GM19468 (cell line): ENCODE results near the gene LCP2.
A peak's percentile ranks its signal among the peaks of the same experiment; 100 is the strongest.

Experiments used
- ATAC-seq: cut with Tn5 transposase; IDR thresholded peaks from one replicate; pipeline ENCODE4 v1.9.1; 2021; ENCODE audit warnings: mild to moderate bottlenecking, moderate library complexity, moderate number of reproducible peaks; ENCODE audit not compliant: unreplicated experiment; ENCODE audit errors: extremely low read depth

The LCP2 gene

GRCh38 chr5:170317499-170317898, 19.9 kb upstream of the LCP2 start:
- ATAC-seq: no peak

- no peak for ATAC-seq
Measured at GRCh38 chr5:170316937-170317336, 19.4 kb upstream of the LCP2 start.

- ATAC-seq: no peak
Measured at GRCh38 chr5:170315154-170315553, 17.6 kb upstream of the LCP2 start.

DNA sequence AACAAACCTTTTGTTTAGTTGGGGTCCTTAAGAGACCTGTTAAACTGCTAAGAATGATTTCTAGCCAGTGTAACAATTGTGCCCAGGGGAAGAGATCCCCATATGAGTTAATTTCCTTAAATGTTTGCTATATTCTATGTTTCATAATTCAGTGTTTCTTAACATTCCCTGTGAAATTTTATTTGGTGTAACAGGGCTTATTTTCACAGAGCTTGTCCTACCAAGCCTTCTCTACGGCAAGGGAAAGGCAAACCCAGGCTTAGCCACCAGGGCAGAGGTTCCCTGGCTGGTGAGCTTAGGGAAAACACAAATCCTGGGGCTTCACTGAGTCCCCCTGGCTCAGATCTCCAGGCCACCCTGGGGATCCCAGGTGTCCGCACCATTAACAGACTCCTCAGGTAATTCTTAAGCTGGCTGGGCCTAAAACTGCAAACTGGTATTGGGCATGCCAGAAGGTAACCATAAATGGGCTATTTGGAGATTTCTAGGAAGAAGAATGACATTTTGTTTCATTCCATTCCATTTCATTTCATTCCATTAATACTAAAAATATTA, 17.0 kb upstream of the LCP2 start:
- no peak for ATAC-seq

GRCh38 chr5:170313816-170314215, 16.2 kb upstream of the LCP2 start:
- no peak for ATAC-seq

DNA sequence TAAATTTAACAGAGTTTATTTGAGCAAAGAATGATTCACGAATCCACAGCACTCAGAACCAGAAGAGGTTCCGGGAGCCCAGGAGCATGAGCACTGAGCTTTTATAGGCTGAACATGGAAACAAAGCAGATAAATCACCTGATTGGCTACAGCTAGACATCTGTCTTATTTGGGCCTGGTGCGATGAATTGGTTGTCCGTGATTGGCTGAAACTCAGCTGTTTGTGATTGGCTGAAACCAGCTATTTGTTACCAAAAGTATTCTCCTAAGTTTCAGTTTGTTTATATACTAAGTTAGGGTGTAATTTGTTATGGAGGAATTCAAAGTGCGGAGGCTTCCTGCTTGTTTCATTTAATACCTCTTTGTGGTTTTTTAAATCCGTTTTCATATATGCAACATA, 15.8 kb upstream of the LCP2 start:
- ATAC-seq: no peak

GRCh38 chr5:170312666-170313065, 15.1 kb upstream of the LCP2 start:
- ATAC-seq: peak; percentile 32

- ATAC-seq: no peak
Measured at GRCh38 chr5:170312301-170312595, 14.7 kb upstream of the LCP2 start.

- no peak for ATAC-seq
Measured at GRCh38 chr5:170311511-170312300, 14.1 kb upstream of the LCP2 start.

GRCh38 chr5:170310256-170310926, 12.8 kb upstream of the LCP2 start:
- no peak for ATAC-seq

- no peak for ATAC-seq
Measured at GRCh38 chr5:170308686-170309085, 11.1 kb upstream of the LCP2 start.

- ATAC-seq: no peak
Measured at GRCh38 chr5:170307575-170308465, 10.2 kb upstream of the LCP2 start.

GRCh38 chr5:170306381-170306831, 8.8 kb upstream of the LCP2 start:
- ATAC-seq: peak; percentile 44

DNA sequence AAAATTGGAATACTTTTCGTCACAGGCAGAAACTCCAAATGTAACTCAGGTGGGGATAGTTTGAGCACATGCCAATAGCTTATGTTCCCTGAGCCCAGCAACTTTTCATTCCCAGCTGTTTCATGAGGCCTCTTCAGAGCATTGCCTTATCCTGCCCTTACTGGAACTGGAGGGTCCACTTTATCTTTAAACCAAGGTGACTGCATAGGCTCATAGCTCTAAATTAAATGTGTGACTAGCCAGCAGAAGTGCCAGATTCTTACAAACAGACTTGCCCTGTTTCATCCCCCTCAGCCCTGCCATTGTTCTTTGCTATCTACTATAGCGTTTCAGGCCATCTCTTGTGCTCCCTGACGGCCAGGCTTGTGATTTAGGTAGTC, 8.1 kb upstream of the LCP2 start:
- no peak for ATAC-seq

DNA sequence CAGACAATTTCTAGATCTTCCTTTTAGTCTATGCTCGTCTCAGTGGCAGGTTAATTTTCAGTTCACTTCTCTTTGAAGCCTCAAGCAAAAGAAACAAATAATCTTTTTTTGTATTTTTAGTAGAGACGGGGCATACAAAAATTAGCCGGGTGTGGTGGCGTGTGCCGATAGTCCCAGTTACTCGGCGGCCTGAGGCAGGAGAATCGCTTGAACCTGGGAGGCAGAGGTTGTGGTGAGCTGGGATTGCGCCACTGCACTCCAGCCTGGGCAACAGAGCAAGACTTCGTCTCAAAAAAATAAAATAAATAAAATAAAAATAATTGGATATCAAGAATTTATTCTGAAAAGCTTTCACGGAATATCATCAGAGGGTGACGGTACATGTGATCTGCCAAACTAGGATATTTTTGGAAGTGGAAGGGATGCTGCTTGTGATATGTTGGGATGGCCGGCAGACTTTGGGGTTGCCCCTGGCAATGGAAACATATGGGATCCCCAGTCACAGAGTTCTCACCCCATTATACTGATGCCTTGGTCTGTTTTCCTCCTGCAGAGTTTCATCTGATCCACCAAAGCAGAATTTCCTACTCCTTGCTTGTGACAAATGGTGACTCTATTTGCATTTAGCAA, 7.6 kb upstream of the LCP2 start:
- no peak for ATAC-seq

- ATAC-seq: no peak
Measured at GRCh38 chr5:170303549-170303948, 6.0 kb upstream of the LCP2 start.

DNA sequence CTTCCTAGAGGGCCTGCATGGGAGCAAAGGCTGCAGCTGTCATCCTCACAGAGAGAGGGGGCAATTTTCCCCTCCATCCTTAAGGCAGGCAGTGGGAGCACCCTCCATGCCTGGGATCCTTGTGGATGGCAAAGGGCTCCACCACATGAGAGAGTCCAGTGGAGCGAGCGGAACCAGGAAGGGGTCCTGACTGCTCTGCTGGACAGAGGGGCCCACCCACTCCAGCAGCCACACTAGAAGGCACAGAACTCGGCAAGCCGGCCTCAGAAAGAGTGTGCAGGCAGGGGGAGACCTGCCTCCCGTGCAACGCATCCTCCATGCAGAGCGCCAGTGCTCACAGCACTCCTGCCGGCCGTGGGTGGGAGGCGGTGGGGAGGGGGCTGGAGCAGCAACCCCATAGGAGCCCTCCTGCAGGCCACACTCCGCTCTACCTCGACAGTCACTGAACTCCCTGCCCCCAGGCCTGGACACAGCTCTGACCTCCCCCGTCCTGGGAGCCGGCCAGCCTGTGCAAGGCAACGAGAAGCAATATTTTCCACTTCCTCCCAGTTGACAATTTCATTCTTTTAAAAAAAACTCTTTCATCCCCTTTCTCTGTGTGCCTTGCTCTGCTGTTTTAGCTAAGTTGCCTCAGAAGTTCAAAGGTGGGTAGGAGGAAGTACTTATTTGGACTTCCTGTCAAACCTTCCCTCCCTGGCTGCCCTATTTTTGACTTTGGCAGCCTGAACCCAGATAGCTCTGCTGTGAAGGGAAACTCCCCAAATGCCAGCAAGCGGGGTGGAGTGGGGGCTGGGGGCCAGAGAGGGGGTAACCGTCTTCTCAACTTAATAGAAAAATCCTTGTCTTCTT, 5.3 kb upstream of the LCP2 start:
- ATAC-seq: peak; percentile 41

DNA sequence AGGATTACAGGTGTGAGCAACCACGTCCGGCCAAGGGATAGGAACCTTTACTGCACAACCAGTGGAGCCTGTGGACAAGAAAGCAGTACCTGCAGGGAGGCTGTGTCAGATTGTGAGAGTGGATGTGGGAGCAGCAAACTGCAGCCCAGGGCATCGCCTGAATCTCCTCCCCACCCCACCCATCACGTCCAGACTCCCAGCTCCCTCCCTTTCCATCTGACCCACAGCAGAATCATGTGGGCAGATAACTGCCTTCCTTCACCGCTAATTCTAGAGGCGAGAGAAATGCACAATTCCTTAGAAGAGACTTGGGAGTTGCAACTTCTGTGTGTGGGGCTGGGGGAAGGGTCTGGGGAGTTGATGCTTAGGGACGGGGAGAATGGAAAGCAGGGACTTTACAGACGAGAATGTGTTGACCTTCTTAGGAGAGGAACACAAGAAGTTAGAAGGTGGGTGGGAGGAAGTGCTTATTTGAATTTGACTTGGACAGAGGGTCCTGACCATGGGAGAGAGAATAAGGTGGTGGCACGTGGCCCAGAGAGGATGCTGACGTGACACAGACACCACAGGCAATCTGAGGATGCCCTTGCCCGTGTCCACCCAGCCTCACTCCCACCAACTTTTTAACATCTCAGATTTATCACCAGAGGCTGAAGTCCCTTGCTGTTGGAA, 4.5 kb upstream of the LCP2 start:
- ATAC-seq: no peak

- no peak for ATAC-seq
Measured at GRCh38 chr5:170301149-170301548, 3.6 kb upstream of the LCP2 start.
